Fibroblast of skin of right biceps (primary cell): ENCODE data around the gene TPCN2.

Experiments
- DNase-seq: peaks from one replicate; pipeline ENCODE4 v3.0.0-alpha.2; 2013

TPCN2 gene

GRCh38 chr11:69155302-69156234, 106.8 kb downstream of the TPCN2 start, which contains the start of gene SMIM38:
Gene SMIM38 (plus strand): TSS chr11:69155935. CDS start chr11:69157847, 1,912 bp downstream.
- no peak for DNase-seq

GRCh38 chr11:69156235-69156639, 107.5 kb downstream of the TPCN2 start:
- DNase-seq = no peak

- peak; percentile 22 for DNase-seq
Measured at GRCh38 chr11:69156673-69157155, 108.0 kb downstream of the TPCN2 start.

GRCh38 chr11:69157156-69157821, 108.6 kb downstream of the TPCN2 start:
- peak; percentile 67 for DNase-seq

- DNase-seq = no peak
Measured at GRCh38 chr11:69157822-69158231, 109.1 kb downstream of the TPCN2 start.

- no peak for DNase-seq
Measured at GRCh38 chr11:69158301-69159149, 109.8 kb downstream of the TPCN2 start.

- no peak for DNase-seq
Measured at GRCh38 chr11:69159150-69159852, 110.6 kb downstream of the TPCN2 start.

GRCh38 chr11:69160296-69161116, 111.8 kb downstream of the TPCN2 start:
- no peak for DNase-seq

GRCh38 chr11:69161117-69161407, 112.3 kb downstream of the TPCN2 start:
- DNase-seq = no peak

- no peak for DNase-seq
Measured at GRCh38 chr11:69162505-69162904, 113.8 kb downstream of the TPCN2 start.

GRCh38 chr11:69163842-69164241, 115.1 kb downstream of the TPCN2 start:
- no peak for DNase-seq

- DNase-seq = no peak
Measured at GRCh38 chr11:69164824-69165223, 116.1 kb downstream of the TPCN2 start.

- DNase-seq = no peak
Measured at GRCh38 chr11:69165775-69166174, 117.0 kb downstream of the TPCN2 start.

GRCh38 chr11:69166218-69167115, 117.7 kb downstream of the TPCN2 start:
- DNase-seq = peak; percentile 86

- no peak for DNase-seq
Measured at GRCh38 chr11:69167130-69167915, 118.6 kb downstream of the TPCN2 start.

GRCh38 chr11:69167916-69168691, 119.4 kb downstream of the TPCN2 start:
- peak; percentile 31 for DNase-seq

GRCh38 chr11:69169479-69169878, 120.7 kb downstream of the TPCN2 start:
- DNase-seq = no peak

GRCh38 chr11:69170704-69171103, 122.0 kb downstream of the TPCN2 start:
- DNase-seq = no peak
